Pons (tissue), 1 donor: ENCODE results near the gene SPI1.
"Not testable (repeated sequence)": the region's sequence is repeated elsewhere in the genome, so short reads cannot be mapped to it uniquely, and the experiment has no call there.

Experiments
- DNase-seq: peaks from one replicate; pipeline ENCODE4 v3.0.0-alpha.2; 2016; ENCODE audit warnings: low spot score

Gene SPI1

DNA sequence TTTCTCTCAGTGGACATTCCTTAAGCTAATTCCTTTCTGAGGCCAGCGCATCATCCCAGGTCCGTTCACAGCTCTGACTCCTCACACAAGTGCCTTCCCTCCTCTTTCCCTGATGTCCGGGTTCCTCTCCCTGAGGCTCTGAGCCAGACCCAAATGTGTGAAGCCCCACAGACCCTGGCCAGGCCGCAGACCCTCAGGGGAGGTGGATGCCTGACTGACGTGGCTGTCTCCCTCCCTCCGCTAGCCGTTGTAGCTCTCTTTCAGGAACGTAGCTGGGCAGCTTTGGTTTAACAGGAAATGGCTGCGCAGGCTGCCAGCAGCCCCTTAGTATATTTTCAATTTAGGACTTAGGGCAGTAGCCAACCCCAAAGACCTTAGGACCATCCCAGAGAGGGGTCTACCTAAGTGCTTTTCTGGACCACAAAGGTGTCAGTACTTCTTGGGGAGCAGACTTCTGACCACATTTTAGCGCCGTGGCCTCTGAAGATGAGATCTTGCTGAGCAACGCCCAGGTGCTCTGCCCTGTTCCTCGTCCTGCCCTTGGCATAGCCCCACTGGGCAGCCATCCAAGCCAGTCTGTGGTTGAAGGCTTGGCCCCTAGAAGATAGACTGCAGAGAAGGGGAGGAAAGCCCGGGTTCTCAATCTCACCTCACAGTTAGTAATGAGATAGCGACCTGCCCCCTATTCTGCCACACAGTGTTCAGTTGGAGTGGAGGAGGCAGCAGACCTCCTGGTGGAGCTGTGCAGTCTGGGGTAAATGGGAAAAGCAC is 52.9 kb downstream of the SPI1 start:
- no peak for DNase-seq

DNA sequence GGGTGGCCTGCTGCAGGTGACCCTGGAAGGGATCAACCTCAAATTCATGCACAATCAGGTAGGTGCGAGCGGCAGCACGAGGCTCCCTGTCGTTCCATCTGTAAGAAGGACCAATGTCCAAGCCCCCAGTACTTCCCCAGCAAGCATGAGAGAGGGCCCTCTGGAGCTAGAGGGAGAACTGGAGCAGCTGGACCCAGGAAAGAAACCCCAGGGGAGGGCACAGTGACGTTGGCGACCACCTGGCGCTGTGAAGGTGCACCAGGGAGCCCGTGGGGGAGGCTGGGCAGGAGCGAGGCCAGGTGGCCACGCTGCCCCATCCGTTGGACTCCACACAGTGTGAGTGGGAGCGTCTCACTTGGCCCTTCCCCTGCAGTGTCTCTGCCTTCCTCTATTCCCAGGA is 53.8 kb downstream of the SPI1 start:
- no peak for DNase-seq

- no peak for DNase-seq
Observed at GRCh38 chr11:47318166-47318565, 60.2 kb downstream of the SPI1 start.

- DNase-seq: no peak
Observed at GRCh38 chr11:47317064-47317828, 61.1 kb downstream of the SPI1 start.

- not testable (repeated sequence) for DNase-seq
Observed at GRCh38 chr11:47316501-47316900, 61.8 kb downstream of the SPI1 start.

DNA sequence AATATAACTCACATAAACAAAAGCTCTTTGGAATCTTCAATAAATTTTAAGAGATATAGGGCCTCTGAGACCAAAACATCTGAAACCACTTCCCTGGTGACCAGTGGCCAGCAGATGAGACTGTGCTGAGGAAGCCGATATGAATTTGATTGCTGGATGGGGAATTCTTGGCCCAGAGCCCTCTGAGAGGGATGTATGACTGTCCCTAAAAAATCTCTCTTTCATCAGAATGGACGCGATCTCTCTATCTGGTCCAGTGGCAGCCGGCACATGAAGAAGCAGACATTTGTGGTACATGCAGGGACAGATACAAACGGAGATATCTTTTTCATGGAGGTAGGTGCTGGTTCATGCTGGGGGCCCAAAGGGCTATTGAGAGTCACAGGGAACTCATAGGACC is 63.4 kb downstream of the SPI1 start:
- no peak for DNase-seq

DNA sequence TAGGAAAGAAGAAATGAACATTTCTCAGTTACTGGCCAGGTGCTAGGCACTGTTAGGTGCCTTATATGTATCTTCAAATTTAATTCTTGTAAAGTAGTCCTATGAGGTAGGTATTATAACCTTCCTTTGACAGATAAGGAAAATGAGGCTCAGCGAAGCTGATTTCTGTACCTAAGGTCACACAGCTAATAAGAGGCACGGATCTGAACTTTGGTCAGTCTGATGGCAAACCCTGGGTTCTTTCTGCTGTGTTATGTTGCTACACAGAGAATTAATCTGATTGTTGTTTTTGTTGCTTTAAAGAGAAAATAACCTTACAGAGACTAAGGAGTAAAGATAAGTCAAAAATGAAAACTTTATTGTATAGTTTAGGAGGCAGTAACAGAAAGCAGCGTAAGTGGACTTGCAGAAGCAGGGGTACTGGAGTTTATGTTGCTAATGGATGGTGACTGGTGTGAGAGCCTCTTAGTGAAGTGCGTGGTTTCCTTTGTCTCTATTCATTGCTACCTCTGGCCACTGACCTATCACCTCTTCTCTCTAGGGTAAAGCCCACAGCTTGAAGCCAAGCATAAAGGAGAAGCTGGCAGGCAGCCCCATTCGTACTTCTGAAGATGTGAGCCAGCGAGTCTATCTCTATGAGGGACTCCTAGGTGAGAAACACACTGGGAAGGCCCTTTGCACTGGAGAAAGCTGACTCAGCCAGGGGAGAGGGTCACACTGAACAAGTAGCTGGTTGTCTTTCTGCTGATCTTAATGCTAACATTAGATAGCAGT is 70.1 kb downstream of the SPI1 start:
- no peak for DNase-seq

- no peak for DNase-seq
Observed at GRCh38 chr11:47306484-47306844, 71.9 kb downstream of the SPI1 start.

DNA sequence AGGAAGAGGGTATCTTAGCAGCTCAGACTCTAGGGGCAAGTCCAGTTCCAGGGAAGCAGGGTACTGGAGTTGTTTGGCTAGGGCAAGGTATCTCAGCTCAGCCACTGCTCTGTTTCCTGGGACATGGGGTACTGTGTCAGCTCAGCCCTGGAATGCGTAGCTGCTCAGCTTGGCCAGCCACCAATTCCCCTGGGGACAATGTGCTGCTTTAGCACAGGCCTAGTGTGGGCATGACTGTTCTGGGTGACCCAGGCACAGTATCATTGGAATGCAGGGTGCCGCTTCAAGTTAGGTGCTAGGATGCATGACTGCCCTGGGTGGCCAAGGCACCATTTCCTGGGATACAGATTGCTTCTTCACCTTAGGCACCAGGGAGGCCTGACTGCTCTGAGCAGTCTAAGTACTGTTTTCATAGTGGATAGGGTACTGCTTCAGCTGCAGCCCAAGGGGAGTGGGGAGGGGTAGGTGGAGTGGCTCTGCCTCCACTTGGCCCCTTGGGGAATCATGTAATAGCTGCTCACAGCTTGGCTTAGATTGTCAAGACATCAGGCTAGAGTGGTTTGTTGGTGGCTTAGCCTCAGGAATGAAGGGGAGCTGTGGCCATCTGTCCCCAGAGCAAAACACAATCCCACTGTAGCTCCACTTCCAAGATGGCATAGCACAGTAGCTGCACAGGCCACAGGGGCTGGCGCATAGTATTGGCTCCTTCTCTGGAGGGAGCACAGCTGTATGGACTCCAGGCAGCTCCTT is 72.4 kb downstream of the SPI1 start:
- peak; percentile 73 for DNase-seq
